ENCODE results near the gene MAST3. TPM values are rescaled to one million over a fixed set of nuclear protein-coding genes. Genes with fewer than 3 reads are reported as not detected.

MAST3 gene
- total and polyA plus RNA-seq, 2 of the 13 experiments (the other 11 are each of a cell fraction or from before 2014, with no cell fraction given): 4.1 to 4.6 TPM

GRCh38 chr19:18109341-18109732 lies 11.8 kb downstream of the MAST3 start (continued):
- TF ChIP-seq ZBTB26 (CRISPR knock-in tag; IDR thresholded peaks at IDR 0.05; ENCODE audit: borderline replicate concordance): no peak
- TF ChIP-seq U2AF1 (optimal IDR thresholded peaks at IDR 0.05; ENCODE audit: low read depth, low read length): no peak
- TF ChIP-seq ETV5 (CRISPR knock-in tag; IDR thresholded peaks at IDR 0.05; ENCODE audit: borderline replicate concordance): no peak
- no peak for TF ChIP-seq NR3C1 (CRISPR knock-in tag; IDR thresholded peaks at IDR 0.05)
- no peak for TF ChIP-seq AFF4 (CRISPR knock-in tag; IDR thresholded peaks at IDR 0.05)
- no peak for TF ChIP-seq ZSCAN21 (CRISPR knock-in tag; IDR thresholded peaks at IDR 0.05; ENCODE audit: borderline replicate concordance)
- no peak for TF ChIP-seq GATA4 (IDR thresholded peaks at IDR 0.05; ENCODE audit: borderline replicate concordance, low read depth)
- no peak for TF ChIP-seq TBX2 (CRISPR knock-in tag; IDR thresholded peaks at IDR 0.05; ENCODE audit: borderline replicate concordance)
- no peak for TF ChIP-seq ZNF766 (CRISPR knock-in tag; IDR thresholded peaks at IDR 0.05; ENCODE audit: borderline replicate concordance)
- TF ChIP-seq ZNF441 (CRISPR knock-in tag; IDR thresholded peaks at IDR 0.05; ENCODE audit: borderline replicate concordance): no peak
- TF ChIP-seq PAX8 (CRISPR knock-in tag; IDR thresholded peaks at IDR 0.05; ENCODE audit: borderline replicate concordance): no peak
- no peak for TF ChIP-seq ZFYVE20 (CRISPR knock-in tag; IDR thresholded peaks at IDR 0.05; ENCODE audit: borderline replicate concordance, low read depth)
- no peak for TF ChIP-seq KMT2A (CRISPR knock-in tag; IDR thresholded peaks at IDR 0.05)
- TF ChIP-seq ZNF296 (CRISPR knock-in tag; conservative IDR thresholded peaks at IDR 0.05): no peak
- peak; percentile 21; the same call in 1 of the 2 replicates for TF ChIP-seq THRA (CRISPR knock-in tag; IDR thresholded peaks at IDR 0.05; ENCODE audit: borderline replicate concordance)
- no peak for TF ChIP-seq LCORL (IDR thresholded peaks at IDR 0.05)
- peak; percentile 91 for TF ChIP-seq LCORL (CRISPR knock-in tag; IDR thresholded peaks at IDR 0.05)
- TF ChIP-seq RAD21 (CRISPR knock-in tag; IDR thresholded peaks at IDR 0.05): no peak
- TF ChIP-seq ZNF44 (CRISPR knock-in tag; IDR thresholded peaks at IDR 0.05): no peak
- TF ChIP-seq ZNF639 (CRISPR knock-in tag; conservative IDR thresholded peaks at IDR 0.05): no peak; the same call in 1 of the 2 replicates
- TF ChIP-seq NFKB2 (CRISPR knock-in tag; IDR thresholded peaks at IDR 0.05; ENCODE audit: borderline replicate concordance): 0 out of 2 replicates have a peak, but pooled peaks have one; percentile 19
- TF ChIP-seq ZNF136 (CRISPR knock-in tag; IDR thresholded peaks at IDR 0.05; ENCODE audit: low read depth): no peak

All from HepG2 (cell line).